Stimulated activated naive CD8-positive, alpha-beta T cell treated with anti-CD3 and anti-CD28 coated beads, Interleukin-15, Interleukin-2, amounts not matched to agents 100 U/mL and 50 U/mL, for 24 hours (primary cell): Measurements from ENCODE around the gene ITSN2.
"Not testable (repeated sequence)": the region's sequence is repeated elsewhere in the genome, so short reads cannot be mapped to it uniquely, and the experiment has no call there.

ENCODE experiments used
- ATAC-seq: fragments of 150-1000 bp; cut with Tn5 transposase; one replicate; pipeline ENCODE4 v1.10.0; 2021
- DNase-seq: peaks from one replicate; pipeline ENCODE4 v3.0.0; 2021

Gene ITSN2

DNA sequence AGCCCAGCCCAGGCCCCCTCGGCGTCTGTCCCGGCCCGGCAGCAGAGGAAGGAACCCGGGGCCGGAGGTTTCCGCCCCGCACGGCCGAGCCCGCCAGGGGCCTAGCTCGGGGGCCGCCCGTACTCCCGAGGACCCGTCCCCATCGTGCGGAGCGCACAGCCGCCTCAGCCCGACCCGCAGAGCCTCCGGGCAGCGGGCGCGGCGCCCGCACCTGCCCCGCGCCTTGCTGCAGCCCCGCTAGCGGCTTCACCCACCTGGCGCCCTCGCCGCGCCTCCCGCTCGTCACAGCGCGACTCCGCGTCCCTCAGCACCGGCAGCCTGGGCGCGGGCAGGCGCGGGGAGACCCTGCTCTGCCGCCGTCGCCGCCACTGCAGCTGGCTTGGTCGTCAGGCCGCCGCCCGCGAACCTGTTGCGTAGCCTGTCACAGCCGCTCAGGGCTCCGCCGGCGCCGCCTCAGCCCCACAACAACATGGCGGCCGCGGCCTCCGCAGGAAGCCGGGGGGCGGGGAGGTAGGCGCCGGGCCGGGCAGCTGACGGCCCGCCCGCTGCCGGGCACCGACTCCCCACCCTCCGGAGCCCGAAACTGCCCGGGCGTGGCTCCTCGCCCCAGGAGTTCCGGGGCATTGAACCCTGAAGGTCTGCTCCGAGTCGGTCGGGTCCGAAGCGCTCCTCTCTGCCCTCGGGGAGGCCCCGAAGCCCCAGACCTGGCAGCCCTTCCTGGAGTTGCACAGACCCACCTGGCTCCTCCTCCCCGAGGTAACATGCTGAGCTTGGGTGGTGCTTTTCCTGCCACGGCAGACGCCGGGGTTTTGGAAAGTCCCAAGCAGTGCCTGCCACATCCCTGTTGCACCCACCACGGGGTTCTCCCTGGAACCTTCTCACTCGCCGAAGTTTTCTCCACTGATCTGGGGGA is at the start of gene ITSN2:
Gene ITSN2 (minus strand): TSS at position 487 of the 913 bp plus-strand sequence. CDS start 32,454 bp downstream, outside the sequence.
- peak; percentile 87 for DNase-seq
- ATAC-seq, result peak; percentile 93

GRCh38 chr2:24409171-24409570 is 48.8 kb upstream of the ITSN2 start:
- ATAC-seq, result no peak
- DNase-seq, result no peak

DNA sequence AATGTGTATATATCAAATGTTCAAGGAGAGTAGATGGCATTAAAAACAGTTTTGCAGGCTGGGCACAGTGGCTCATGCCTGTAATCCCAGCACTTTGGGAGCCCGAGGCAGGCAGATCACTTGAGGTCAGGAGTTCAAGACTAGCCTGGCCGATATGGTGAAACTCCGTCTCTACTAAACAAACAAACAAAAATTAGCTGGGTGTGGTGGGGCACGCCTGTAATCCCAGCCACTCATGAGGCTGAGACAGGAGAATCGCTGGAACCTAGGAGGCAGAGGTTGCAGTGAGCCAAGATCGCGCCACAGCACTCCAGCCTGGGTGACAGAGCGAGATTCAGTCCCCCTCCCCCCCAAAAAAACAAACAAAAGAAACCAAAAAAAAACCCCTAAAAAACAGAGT is 48.4 kb upstream of the ITSN2 start:
- DNase-seq, ATAC-seq: not testable (repeated sequence)

GRCh38 chr2:24404491-24404921 is 44.2 kb upstream of the ITSN2 start:
- DNase-seq, result no peak
- ATAC-seq, result no peak

DNA sequence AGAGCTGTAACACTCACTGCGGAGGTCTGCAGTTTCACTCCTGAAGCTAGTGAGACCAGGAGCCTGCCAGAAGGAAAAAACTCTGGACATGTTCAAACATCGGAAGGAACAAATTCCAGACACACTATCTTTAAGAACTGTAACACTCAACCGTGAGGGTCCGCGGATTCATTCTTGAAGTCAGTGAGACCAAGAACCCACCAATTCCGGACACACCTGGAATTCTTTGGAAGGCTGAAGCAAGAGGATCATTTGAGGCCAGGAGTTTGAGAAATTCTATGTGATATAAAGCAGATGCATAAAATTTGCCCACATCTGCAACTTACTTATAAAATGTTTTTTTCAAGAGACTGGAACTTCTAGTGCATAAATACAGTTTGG is 43.5 kb upstream of the ITSN2 start:
- no peak for ATAC-seq
- DNase-seq, result no peak

DNA sequence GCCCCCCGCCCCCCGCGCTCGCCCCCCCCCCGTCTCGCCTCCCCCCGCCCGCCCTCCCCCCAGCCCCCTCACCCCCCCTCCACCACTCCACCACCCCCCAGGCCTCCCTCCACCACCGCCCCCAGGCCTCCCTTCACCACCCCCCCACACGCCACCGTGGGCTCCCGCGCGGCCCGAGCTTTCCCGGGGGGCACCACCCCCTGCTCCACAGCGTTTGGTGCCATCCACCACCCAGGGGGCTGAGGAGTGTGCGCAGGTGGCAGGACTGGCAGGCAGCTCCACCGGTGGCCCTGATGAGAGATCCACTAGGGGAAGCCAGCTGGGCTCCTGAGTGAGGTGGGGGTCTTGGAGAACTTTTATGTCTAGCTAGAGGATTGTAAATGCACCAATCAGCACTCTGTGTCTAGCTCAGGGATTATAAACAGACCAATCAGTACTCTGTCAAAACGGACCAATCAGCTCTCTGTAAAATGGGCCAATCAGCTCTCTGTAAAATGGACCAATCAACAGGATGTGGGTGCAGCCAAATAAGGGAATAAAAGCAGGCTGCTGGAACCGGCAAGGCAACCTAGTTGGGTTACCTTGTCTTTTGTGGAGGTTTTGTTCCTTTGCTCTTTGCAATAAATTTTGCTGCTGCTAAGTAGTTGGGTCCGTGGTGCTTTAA is 43.0 kb upstream of the ITSN2 start:
- DNase-seq (no peak), ATAC-seq (no peak)

DNA sequence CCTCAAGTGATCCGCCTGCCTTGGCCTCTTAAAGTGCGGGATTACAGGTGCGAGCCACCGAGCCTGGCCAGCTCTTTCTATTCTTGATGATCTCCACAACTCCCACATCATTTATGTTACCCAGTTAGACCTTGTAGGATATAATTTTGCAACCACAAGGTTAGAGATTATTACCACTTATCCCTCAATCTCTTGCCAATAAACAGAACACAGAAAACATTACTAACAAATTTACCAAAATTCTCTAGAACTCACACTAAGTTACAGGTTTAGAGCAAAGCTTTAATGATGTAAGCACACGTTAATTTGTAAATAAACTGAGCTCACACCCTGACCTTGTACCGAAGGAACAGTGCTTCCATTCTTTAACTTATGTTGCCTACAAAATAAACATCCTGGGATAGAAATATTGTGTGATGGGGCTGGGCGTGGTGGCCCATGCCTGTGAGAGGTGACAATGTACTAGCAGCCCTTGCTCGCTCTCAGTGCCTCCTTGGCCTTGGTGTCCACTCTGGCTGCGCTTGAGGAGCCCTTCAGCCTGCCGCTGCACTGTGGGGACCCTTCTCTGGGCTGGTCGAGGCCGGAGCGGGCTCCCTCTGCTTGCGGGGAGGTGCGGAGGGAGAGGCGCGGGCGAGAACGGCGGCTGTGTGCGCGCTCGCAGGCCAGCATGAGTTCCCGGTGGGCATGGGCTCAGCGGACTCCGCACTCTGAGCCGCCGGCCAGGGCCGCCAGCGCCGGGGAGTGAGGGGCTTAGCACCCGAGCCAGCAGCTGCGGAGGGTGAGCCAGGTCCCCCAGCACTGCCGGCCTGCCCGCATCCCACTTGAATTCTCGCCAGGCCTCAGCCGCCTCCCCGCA is 42.1 kb upstream of the ITSN2 start:
- ATAC-seq (no peak), DNase-seq (no peak)

GRCh38 chr2:24400207-24400907 is 40.0 kb upstream of the ITSN2 start:
- DNase-seq (no peak), ATAC-seq (no peak)

DNA sequence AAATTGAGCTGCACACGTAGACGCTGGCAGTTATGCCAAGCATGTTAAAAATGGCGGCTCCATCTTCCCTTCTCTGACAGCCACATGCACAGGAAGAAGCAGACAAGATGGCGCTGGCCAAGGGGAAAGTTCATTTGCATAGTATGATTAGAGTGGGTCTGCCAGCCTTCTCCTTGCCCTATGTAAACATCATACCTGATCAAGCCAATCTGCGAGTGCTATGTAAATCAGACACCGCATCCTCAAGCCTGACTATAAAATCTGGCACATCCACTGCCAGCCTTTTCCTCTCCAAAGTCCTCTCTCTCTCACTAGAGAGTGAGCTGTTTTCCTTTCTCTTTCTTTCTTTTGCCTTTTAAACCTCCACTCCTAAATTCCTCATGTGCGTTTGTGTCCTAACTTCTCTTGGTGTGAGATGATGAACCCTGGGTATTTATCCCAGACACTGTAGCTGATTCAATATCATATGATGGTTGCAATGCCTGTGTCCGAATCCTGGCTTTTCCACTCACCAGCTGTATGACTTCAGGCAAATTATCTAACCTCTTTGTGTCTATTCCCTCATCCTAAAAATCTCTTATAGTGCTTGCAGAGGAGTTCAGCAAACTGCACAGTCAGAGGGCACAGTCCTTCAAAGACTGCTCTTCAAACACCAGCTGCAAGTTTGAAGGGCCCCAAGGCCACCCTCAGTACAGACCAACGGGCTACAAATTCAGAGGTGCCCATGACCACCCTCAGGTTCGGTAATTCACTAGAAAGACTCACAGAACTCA is 39.3 kb upstream of the ITSN2 start:
- DNase-seq (no peak), ATAC-seq (no peak)

DNA sequence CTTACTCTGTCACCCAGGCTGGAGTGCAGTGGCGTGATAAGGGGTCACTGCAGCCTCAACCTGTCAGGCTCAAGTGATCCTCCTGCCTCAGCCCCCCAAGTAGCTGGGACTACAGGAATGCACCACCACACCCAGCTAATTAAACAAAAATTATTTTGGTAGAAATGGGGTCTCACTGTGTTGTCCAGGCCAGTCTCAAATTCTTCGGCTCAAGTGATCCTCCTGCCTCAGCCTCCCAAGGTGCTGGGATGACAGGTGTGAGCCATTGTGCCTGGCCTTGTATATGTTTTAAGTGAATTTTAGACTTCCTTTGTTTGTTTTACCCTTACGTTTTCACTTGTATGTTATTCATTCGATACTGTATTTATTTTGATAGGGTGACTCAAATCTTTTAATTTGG is 34.7 kb upstream of the ITSN2 start:
- no peak for ATAC-seq
- DNase-seq, result no peak

DNA sequence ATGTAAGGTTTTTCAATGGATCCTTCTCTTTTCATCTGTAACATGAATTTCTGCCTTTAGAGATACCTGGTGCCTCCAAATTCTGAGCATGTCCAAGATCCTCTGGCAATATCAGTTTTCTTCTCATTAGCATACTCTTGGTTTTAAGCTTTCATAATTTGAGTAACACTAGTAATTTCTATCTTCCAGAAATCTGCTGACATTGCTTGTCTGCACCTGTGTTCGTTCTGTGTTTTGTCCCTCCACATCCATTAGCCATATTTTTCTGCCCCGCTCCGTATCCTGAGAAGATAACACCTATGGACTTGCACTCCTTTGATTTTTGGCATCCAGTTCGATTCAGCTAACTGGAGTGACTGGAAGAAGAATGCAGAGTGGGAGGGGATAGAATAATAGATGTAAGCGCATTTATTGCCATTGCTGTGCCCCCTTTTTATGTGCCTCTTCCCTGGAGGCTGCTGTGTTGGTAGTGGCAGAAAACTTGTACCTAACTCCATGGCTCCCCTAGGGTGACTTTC is 32.3 kb upstream of the ITSN2 start:
- DNase-seq (no peak), ATAC-seq (no peak)

DNA sequence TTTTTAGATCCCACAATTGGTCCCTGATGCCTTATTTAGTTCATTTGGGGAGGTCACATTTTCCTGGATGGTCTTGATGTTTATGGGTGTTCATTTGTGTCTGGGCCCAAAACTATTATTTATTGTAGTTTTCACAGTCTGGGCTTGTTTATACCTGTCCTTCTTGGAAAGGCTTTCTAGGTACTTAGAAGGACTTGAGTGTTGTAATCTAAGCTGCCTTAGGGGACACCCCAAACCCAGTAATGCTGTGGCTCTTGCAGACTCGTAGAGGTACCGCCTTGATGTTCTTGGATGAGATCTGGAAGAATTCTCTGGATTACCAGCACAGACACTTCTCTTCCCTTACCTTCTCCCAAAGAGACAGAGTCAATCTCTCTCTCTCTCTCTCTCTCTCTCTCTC is 25.0 kb upstream of the ITSN2 start:
- ATAC-seq (no peak), DNase-seq (no peak)

DNA sequence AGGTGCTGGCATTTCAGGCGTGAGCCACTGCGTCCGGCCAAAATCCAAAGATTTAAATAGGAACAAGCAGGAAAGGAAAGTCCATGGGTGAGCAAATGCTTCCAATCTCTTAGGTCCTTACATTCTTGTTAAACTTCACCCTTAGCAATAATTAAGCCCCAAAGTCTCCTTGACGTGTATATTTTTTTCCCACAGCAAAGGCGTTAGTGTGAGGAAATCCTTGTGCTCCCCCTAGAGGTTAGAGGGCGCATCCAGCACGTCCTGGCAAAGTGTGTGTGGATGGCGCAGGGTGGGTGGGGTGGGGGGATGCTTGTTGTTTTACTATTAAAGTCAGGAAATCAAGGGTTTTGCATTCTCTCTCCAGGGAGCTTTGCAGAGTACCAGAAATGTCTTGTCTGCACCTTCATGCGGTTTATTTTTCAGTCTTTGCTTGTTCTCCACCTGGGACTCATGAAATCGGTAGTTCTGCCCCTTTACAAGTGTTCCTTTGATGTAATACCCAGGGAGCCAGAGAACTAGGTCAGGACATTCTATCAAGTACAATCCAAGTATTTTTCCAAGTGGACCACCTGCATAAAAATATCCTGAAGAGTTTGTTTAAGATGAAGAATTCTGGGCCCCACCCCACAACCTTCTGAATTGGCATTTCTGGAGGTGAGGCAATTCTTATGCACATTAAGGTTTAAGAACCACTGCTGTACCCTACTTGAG is 22.2 kb upstream of the ITSN2 start:
- DNase-seq, result peak; percentile 56
- peak; percentile 86 for ATAC-seq

- ATAC-seq (no peak), DNase-seq (no peak)
These were observed 20.5 kb upstream of the ITSN2 start for GRCh38 chr2:24380820-24381219.

DNA sequence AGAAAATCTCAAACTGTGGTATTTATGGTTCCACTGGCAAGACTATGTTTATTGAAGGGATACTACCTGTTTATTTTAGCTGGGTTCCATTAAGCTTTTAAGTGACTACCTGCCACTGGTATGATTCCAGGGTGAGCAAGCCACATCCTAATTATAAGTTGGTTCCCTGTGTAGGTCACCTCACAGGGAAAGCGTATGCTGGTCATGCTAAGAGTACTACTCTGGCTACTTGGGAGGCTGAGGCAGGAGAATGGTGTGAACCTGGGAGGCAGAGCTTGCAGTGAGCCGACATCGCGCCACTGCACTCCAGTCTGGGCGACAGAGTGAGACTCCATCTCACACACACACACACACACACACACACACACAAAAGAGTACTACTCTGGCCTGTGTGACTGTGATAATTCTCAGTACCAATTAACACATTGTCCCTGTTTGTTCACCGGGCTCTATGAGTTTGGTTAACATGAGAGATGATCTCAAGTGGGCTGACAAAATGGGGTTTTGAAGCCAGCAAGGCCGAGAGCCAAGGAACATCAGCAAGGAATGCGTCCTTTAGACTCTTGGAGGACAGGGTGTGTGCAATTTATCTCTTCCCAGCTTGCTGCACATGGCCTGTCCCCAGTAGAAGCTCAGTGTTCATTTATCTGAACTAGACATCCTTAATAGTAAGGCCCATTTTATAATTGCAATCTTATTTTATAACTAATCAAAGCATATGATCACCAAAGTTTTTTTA is 15.2 kb upstream of the ITSN2 start:
- ATAC-seq, result no peak
- DNase-seq, result no peak

DNA sequence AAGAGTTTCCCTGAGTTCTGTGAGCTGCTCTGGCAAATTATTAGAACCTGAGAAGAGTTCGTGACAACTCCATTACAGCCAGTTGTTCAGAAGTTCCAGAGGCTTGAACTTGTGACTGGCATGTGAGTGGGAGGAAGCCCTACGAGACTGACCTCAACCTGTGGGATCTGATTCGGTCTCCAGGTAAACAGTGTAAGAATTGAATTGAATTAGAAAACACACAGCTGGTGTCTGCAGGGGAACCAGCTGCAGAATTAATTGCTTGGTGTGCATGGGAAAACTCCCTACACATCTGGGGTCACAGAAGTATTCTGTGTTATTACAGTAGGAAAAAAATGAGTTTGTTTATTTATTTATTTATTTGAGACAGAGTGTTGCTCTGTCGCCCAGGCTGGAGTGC is 14.0 kb upstream of the ITSN2 start:
- DNase-seq (no peak), ATAC-seq (no peak)

DNA sequence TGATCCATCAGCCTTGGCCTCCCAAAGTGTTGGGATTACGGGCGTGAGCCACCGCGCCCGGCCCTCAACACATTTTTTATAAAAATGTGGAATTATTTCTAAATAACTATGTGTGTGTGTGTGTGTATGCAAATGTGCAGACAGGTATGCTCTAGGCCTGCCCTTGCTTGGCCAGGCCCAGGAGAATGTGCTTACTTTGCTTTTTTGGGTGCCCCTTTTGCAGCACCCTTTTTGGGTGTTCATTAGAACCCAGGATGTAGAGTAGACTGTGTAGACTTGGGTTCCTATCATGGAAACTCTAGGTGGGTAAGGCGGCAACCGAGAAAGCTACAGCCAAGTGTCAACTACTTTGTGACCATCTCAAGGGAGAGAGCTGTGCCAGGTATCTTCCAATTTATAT is 11.7 kb upstream of the ITSN2 start:
- ATAC-seq (no peak), DNase-seq (no peak)

GRCh38 chr2:24365826-24366225 is 5.5 kb upstream of the ITSN2 start:
- ATAC-seq, result no peak
- DNase-seq, result no peak

DNA sequence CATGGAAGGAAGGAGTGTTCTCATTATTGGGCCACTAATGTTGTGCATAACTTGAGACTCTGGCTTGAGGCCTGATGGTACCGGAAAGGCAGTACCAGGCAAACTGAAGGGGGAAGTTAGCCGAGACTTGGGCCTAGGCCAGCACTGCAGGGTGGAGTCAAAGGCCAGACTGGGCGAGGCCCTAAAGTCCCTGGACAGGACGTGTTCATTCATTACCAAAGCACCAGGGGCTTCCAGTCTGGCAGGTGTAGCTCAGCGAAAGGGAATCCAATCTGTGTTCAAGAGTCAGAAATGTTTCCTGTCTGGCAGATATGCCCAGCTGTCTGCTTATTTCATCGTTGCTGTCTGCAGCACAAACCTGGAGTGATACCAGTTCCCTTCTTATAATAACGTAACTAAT is 4.7 kb upstream of the ITSN2 start:
- ATAC-seq (no peak), DNase-seq (no peak)

DNA sequence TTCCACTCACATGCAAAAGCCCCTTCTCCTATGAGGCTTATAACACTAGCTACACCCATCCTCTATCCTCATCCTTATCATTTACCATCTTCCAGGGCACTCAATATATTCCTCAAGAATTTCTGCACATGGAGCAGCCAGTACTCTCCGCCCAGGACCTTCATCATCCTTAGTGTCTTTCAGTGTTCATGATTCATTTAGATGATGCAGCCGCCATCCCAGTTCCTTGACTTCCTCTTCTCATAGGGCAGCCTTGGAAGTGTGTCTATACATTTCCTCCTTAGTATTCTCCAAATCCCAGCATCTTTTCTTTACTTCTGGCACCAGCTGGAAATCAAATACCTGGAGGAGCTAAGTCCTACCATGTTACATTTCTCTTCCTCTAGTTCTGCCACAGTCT is 3.0 kb upstream of the ITSN2 start:
- DNase-seq, result no peak

More for the DNA sequence above, 3.0 kb upstream of the ITSN2 start:
- ATAC-seq, result no peak
